ENCODE measurements around the gene TRIM47.

- TF ChIP-seq, protein P1, sequence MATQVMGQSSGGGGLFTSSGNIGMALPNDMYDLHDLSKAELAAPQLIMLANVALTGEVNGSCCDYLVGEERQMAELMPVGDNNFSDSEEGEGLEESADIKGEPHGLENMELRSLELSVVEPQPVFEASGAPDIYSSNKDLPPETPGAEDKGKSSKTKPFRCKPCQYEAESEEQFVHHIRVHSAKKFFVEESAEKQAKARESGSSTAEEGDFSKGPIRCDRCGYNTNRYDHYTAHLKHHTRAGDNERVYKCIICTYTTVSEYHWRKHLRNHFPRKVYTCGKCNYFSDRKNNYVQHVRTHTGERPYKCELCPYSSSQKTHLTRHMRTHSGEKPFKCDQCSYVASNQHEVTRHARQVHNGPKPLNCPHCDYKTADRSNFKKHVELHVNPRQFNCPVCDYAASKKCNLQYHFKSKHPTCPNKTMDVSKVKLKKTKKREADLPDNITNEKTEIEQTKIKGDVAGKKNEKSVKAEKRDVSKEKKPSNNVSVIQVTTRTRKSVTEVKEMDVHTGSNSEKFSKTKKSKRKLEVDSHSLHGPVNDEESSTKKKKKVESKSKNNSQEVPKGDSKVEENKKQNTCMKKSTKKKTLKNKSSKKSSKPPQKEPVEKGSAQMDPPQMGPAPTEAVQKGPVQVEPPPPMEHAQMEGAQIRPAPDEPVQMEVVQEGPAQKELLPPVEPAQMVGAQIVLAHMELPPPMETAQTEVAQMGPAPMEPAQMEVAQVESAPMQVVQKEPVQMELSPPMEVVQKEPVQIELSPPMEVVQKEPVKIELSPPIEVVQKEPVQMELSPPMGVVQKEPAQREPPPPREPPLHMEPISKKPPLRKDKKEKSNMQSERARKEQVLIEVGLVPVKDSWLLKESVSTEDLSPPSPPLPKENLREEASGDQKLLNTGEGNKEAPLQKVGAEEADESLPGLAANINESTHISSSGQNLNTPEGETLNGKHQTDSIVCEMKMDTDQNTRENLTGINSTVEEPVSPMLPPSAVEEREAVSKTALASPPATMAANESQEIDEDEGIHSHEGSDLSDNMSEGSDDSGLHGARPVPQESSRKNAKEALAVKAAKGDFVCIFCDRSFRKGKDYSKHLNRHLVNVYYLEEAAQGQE (IDR thresholded peaks at IDR 0.05; ENCODE audit: low read depth), result no peak
- TF ChIP-seq RAD21 (IDR thresholded peaks at IDR 0.05; ENCODE audit: low read depth), result no peak
- TF ChIP-seq TAF1 (IDR thresholded peaks at IDR 0.05; ENCODE audit: low read depth), result no peak
- no peak for TF ChIP-seq FOXM1 (IDR thresholded peaks at IDR 0.05; ENCODE audit: borderline replicate concordance, low read depth)
- TF ChIP-seq ZBTB7A (IDR thresholded peaks at IDR 0.05; ENCODE audit: low read depth), result no peak
- TF ChIP-seq MAX (IDR thresholded peaks at IDR 0.05), result no peak
- TF ChIP-seq EP300 (IDR thresholded peaks at IDR 0.05; ENCODE audit: borderline replicate concordance), result no peak
- TF ChIP-seq CEBPB (IDR thresholded peaks at IDR 0.05), result no peak
- TF ChIP-seq YY1 (IDR thresholded peaks at IDR 0.05; ENCODE audit: low read depth), result no peak
Observed at GRCh38 chr17:75885431-75885830, 7.0 kb upstream of the TRIM47 start.

All from Ishikawa (cell line).